CD4-positive, alpha-beta T cell treated with Interleukin-17A for 4 hours (primary cell): ENCODE measurements around the gene MAPK13.

Experiments used
- DNase-seq: peaks from one replicate; pipeline ENCODE4 v3.0.0-alpha.2; 2020; ENCODE audit warnings: mixed read lengths

MAPK13 gene

GRCh38 chr6:36155662-36156061 lies 25.3 kb downstream of the MAPK13 start:
- DNase-seq: no peak

- DNase-seq: no peak
Measured at GRCh38 chr6:36160147-36160760, 29.9 kb downstream of the MAPK13 start.

GRCh38 chr6:36169023-36170007 lies 39.0 kb downstream of the MAPK13 start:
- no peak for DNase-seq

DNA sequence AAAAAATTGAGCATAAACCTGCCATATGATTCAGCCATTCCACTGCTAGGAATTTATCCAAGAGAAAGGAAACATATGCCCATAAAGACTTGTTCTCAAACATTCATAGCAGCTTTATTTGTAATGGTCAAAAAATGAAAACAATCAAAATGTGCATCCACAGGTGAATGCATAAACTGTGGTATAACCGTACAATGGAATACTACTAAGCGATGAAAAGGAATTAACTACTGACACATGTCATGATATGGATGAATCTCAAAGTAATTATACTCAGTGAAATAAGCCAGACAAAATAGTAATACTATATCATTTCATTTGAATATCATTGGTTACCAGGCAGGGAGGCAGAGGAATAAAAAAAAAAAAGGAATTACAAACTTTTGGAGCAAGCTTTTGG lies 40.4 kb downstream of the MAPK13 start:
- DNase-seq: no peak

- DNase-seq: no peak
Measured at GRCh38 chr6:36171573-36171972, 41.3 kb downstream of the MAPK13 start.

GRCh38 chr6:36177166-36177565 lies 46.9 kb downstream of the MAPK13 start:
- no peak for DNase-seq

GRCh38 chr6:36178544-36178943 lies 48.2 kb downstream of the MAPK13 start:
- no peak for DNase-seq

DNA sequence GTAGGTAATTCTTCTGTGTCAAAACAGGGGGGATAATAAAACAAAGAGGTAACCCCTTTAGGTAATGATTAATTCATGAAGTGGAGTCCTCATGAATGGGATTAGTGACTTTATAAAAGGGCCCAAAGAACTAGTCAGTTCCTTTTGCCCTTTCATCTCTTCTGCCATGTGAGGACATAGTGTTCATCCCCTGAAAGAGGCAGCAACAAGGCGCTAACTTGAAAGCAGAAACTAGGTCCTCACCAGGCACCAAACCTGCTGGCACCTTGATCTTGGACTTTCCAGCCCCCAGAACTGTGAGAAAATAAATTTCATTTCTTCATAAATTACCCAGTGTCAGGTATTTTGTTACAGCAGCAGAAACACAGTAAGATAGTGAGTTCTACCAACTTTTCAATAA lies 49.8 kb downstream of the MAPK13 start:
- DNase-seq: no peak

DNA sequence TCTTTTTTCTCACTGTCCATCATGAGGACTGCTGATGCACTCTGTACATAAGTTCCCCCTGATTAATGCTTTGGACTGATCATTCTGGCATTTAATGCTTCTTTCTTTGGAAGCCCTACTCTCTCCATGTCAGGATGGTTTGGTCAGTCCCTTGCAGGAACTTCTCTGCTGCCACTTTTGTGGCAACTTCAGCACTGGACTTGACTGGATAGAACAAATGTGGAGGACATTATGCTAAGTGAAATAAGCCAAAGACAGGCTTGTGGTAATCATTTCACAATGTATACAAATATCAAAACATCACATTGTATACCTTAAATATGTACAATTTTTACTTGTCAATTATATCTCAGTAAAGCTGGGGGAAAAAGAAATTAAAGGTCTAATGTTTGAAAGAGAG lies 54.0 kb downstream of the MAPK13 start:
- no peak for DNase-seq

DNA sequence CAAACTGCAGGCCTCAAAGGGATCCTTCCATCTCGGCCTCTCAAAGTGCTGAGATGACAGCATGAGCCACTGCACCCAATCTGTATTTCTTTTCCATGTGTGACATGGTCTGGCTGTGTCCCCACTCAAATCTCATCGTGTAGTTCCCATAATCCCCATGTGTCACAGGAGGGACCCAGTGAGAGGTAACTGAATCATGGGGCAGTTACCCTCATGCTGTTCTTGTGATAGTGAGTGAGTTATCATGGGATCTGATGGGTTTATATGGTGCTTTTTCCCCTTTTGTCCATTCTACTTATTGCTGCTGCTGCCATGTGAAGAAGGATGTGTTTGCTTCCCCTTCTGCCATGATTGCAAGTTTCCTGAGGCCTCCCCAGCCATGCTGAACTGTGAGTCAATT lies 55.9 kb downstream of the MAPK13 start:
- DNase-seq: no peak

- DNase-seq: no peak
Measured at GRCh38 chr6:36187446-36187845, 57.1 kb downstream of the MAPK13 start.
